B cell (primary cell): ENCODE measurements around the gene CMTM3. TPM values are rescaled to one million over a fixed set of nuclear protein-coding genes. Genes with fewer than 3 reads are reported as not detected.

Experiments used
- ATAC-seq: fragments of 200-7000 bp; cut with Tn5 transposase; one replicate; pipeline ENCODE4 v1.10.0; 2021; ENCODE audit warnings: low read depth, mild to moderate bottlenecking, moderate number of reproducible peaks, moderate library complexity
- CTCF ChIA-PET: fragments of 350-600 bp; sonication (Branson Sonifier 250); formaldehyde crosslinking; loops from one replicate; lab custom pipeline; 2021; ENCODE audit warnings: antibody characterized with exemption, inconsistent platforms; lab: Charles Lee
- POLR2A ChIA-PET: fragments of 350-600 bp; sonication (Branson Sonifier 250); formaldehyde crosslinking; loops from one replicate; lab custom pipeline; 2021; ENCODE audit warnings: antibody characterized with exemption; lab: Charles Lee
- DNase-seq: peaks from one replicate; pipeline ENCODE4 v3.0.0; 2013
- H2AFZ ChIP-seq: 2 replicates; pipeline ENCODE4 v1.6.1; 2012; ENCODE audit warnings: mild to moderate bottlenecking, low read depth, low read length; ENCODE audit not compliant: insufficient read depth, poor library complexity, severe bottlenecking
- H3K27ac ChIP-seq, 2 donors: 1 replicate in 1 of 2; 2 replicates in 1 of 2; pipeline ENCODE4 v1.5.1; 2012 to 2013; ENCODE audit warnings: low read length in 2 of 2, mild to moderate bottlenecking in 2 of 2, moderate library complexity in 1 of 2
- H3K27me3 ChIP-seq, 4 experiments: fragments of 200-600 bp in 1 of 4; sonication (generic) in 1 of 4; replicated peaks in 1 of 4; 1 replicate in 2 of 4; 2 replicates in 2 of 4; pipeline versions ENCODE4 v1.6.1 to v1.7.0; 2013 to 2016; ENCODE audit warnings: low read length in 3 of 4, mild to moderate bottlenecking in 2 of 4, mixed read lengths in 1 of 4, moderate library complexity in 1 of 4; ENCODE audit not compliant: insufficient read depth in 4 of 4, control insufficient read depth in 3 of 4; ENCODE audit errors: control extremely low read depth in 1 of 4
- H3K36me3 ChIP-seq, 2 experiments: replicated peaks in 1 of 2; 1 replicate in 1 of 2; 2 replicates in 1 of 2; pipeline versions ENCODE4 v1.6.1 to v1.7.1; 2013; ENCODE audit warnings: low read length in 1 of 2; ENCODE audit not compliant: insufficient read depth in 2 of 2, control insufficient read depth in 1 of 2; ENCODE audit errors: control extremely low read depth in 1 of 2, extremely low read depth in 1 of 2
- H3K4me1 ChIP-seq, 2 donors: fragments of 200-600 bp in 1 of 2; sonication (generic) in 1 of 2; 1 replicate in 1 of 2; 2 replicates in 1 of 2; pipeline versions ENCODE4 v1.5.1 to v1.6.1; 2013 to 2017; ENCODE audit warnings: low read length in 2 of 2; ENCODE audit not compliant: control insufficient read depth in 2 of 2, insufficient read depth in 2 of 2
- H3K4me2 ChIP-seq: replicated peaks from 2 replicates; pipeline ENCODE3; 2012; ENCODE audit warnings: mild to moderate bottlenecking, low read depth, low read length; ENCODE audit not compliant: poor library complexity, severe bottlenecking
- H3K4me3 ChIP-seq, 5 experiments: fragments of 200-600 bp in 1 of 5; sonication (generic) in 1 of 5; 1 replicate in 3 of 5; 2 replicates in 2 of 5; pipeline versions ENCODE4 v1.5.1 to v1.7.0; 2011 to 2016; ENCODE audit warnings: low read length in 4 of 5, mild to moderate bottlenecking in 4 of 5, low read depth in 2 of 5, control low read depth in 1 of 5, moderate library complexity in 1 of 5; ENCODE audit not compliant: insufficient read depth in 1 of 5; ENCODE audit errors: control extremely low read depth in 1 of 5, extremely low read depth in 1 of 5
- H3K79me2 ChIP-seq: fragments of 200-600 bp; sonication (generic); one replicate; pipeline ENCODE4 v1.6.0; 2016; ENCODE audit warnings: low read length; ENCODE audit not compliant: control insufficient read depth, insufficient read depth
- H3K9ac ChIP-seq: fragments of 200-600 bp; sonication (generic); 2 replicates; pipeline ENCODE4 v1.6.1; 2017; ENCODE audit warnings: mild to moderate bottlenecking, low read length, moderate library complexity
- H3K9me3 ChIP-seq, 3 donors: one replicate each; pipeline versions ENCODE4 v1.6.1 to v1.7.1; 2013; ENCODE audit warnings: low read length in 2 of 3; ENCODE audit not compliant: control insufficient read depth in 2 of 3, insufficient read depth in 1 of 3; ENCODE audit errors: control extremely low read depth in 1 of 3
- H4K20me1 ChIP-seq: 2 replicates; pipeline ENCODE4 v1.6.0; 2012; ENCODE audit warnings: mild to moderate bottlenecking, low read length; ENCODE audit not compliant: insufficient read depth, control insufficient read depth, poor library complexity, severe bottlenecking
- H3K27ac Mint-ChIP-seq: one replicate; pipeline ENCODE4 v1.8.0; 2021; ENCODE audit warnings: mixed read lengths
- H3K27me3 Mint-ChIP-seq: one replicate; pipeline ENCODE4 v1.8.0; 2021; ENCODE audit warnings: mixed read lengths
- H3K4me1 Mint-ChIP-seq: one replicate; pipeline ENCODE4 v1.8.0; 2021; ENCODE audit warnings: mixed read lengths
- H3K4me3 Mint-ChIP-seq: one replicate; pipeline ENCODE4 v1.8.0; 2021; ENCODE audit warnings: mixed read lengths
- H3K9me3 Mint-ChIP-seq: one replicate; pipeline ENCODE4 v1.8.0; 2022; ENCODE audit warnings: mixed read lengths; ENCODE audit not compliant: insufficient read depth
- CTCF ChIP-seq: fragments of 200-600 bp; IDR thresholded peaks from one replicate; pipeline ENCODE4 v1.8.0; 2022; ENCODE audit warnings: antibody characterized with exemption, mild to moderate bottlenecking
- EZH2 ChIP-seq: IDR thresholded peaks from 2 replicates; pipeline ENCODE4 v1.6.1; 2012; ENCODE audit warnings: borderline replicate concordance, low read depth, mild to moderate bottlenecking, moderate library complexity, low read length; ENCODE audit not compliant: insufficient read depth, poor library complexity, severe bottlenecking
- WGBS: methylation state at CpG from one replicate; pipeline ENCODE4 v1.1.5; 2013; ENCODE audit warnings: missing lambda C conversion rate; ENCODE audit not compliant: insufficient coverage; 5-methylcytosine and 5-hydroxymethylcytosine counted together
- intact Hi-C: fragments of 100-400 bp; cut with micrococcal nuclease; formaldehyde crosslinking; loops from one replicate; pipeline ENCODE4 v1.10.0; 2022
- polyA plus RNA-seq: library from polyadenylated mRNA; depleted of rRNA; stranded (reverse); fragments of >200 nt; gene quantifications from 2 replicates; pipeline ENCODE4 v1.2.3, GENCODE V29; 2012
- total RNA-seq, 2 donors: library from RNA; stranded (reverse); fragments of 120-200 nt in 1 of 2; gene quantifications; 1 replicate in 1 of 2; 2 replicates in 1 of 2; pipeline versions ENCODE4 v1.2.3 to v1.2.4, GENCODE V29; 2013 to 2022

Gene CMTM3
- total and polyA plus RNA-seq, 2 donors (not counting 1 experiment from before 2014, with no cell fraction given) = 7.5 to 8.7 TPM

GRCh38 chr16:66578651-66579531, 25.6 kb upstream of the CMTM3 start, which contains the start of gene CMTM2:
TSS of gene CMTM2 (plus strand) at chr16:66579463. CDS start at chr16:66579608, 145 bp downstream.
- DNase-seq (peak; percentile 49), ATAC-seq (no peak)
- H3K9me3 Mint-ChIP-seq = no peaks in the 10 kb centered on the region
- ChIA-PET POLR2A (no interaction called here), CTCF (interaction anchor here (1.1 to 4.6 kb wide), 9 partner anchors 9 to 110 kb away, joined by 3 to 20 read pairs (median 7); no protein-coding TSS in a partner anchor)
- Histone ChIP-seq H3K4me2 (peak within 1 kb of the TSS; percentile 90), H3K27me3 (peaks cover 0 to 39% (median 30%) of the 10 kb centered on the region in 4 experiments), H3K36me3 (no peaks in the 10 kb centered on the region), H2AFZ (peak within 1 kb of the TSS; percentile 84), H3K4me3 (peak within 1 kb of the TSS; percentile 12 to 51 (median 30)), H4K20me1 (peaks cover 5% of the 10 kb centered on the region), H3K4me1 (peaks cover 13 to 19% of the 10 kb centered on the region in 2 donors), H3K9ac (peak within 1 kb of the TSS; percentile 53), H3K79me2 (no peaks in the 10 kb centered on the region), H3K27ac (no peak within 1 kb of the TSS), H3K9me3 (peaks cover 0 to 2% (median 0%) of the 10 kb centered on the region in 3 donors)
- peaks cover 47% of the 10 kb centered on the region for H3K27me3 Mint-ChIP-seq
- TF ChIP-seq CTCF (no peak), EZH2 (peak; percentile 11)
- 10% methylated on average over 75 of the region's 77 CpGs for WGBS
- peak within 1 kb of the TSS; percentile 85 for H3K4me3 Mint-ChIP-seq
- intact Hi-C loops = no loop called here
- peaks cover 14% of the 10 kb centered on the region for H3K4me1 Mint-ChIP-seq
- peak within 1 kb of the TSS; percentile 32 for H3K27ac Mint-ChIP-seq
